ENCODE data around the gene IL3RA. TPM values are rescaled to one million over a fixed set of nuclear protein-coding genes. Genes with fewer than 3 reads are reported as not detected.

The IL3RA gene
- polyA plus RNA-seq, 1 donor (not counting 4 experiments of a cell fraction or from before 2014, with no cell fraction given), result not detected

- Histone ChIP-seq H3K4me2 (ENCODE audit: control insufficient read depth, extremely low read depth, insufficient read depth, low read depth, low read length) (no peak overlapping the region), H3K9ac (ENCODE audit: control insufficient read depth, extremely low read depth, insufficient read depth, low read length) (no peak overlapping the region), H4K20me1 (ENCODE audit: control insufficient read depth, extremely low read depth, insufficient read depth, low read length) (peaks cover 41% of the 10 kb centered on the region), H3K9me3 (ENCODE audit: control insufficient read depth, low read depth, low read length) (no peaks in the 10 kb centered on the region), H3K4me1 (ENCODE audit: control insufficient read depth, extremely low read depth, insufficient read depth, low read length) (peaks cover 6% of the 10 kb centered on the region), H3K9me1 (ENCODE audit: control insufficient read depth, extremely low read depth, insufficient read depth, low read length) (no peaks in the 10 kb centered on the region), H3K27ac (ENCODE audit: control insufficient read depth, insufficient read depth, low read length) (no peak overlapping the region), H3K79me2 (ENCODE audit: control insufficient read depth, insufficient read depth, low read length) (peaks cover 54% of the 10 kb centered on the region), H3K27me3 (ENCODE audit: control insufficient read depth, extremely low read depth, insufficient read depth, low read length) (no peaks in the 10 kb centered on the region), H3K4me3 (ENCODE audit: control insufficient read depth in 2 of 3, extremely low read depth in 1 of 3, insufficient read depth in 2 of 3, low read depth in 1 of 3, low read length in 3 of 3) (no peak overlapping the region), H3K36me3 (ENCODE audit: control insufficient read depth in 2 of 2, extremely low read depth in 1 of 2, insufficient read depth in 2 of 2, low read length in 2 of 2) (peaks cover 26 to 53% of the 10 kb centered on the region in 2 experiments), H2AFZ (ENCODE audit: control insufficient read depth, low read length) (no peak overlapping the region)
- TF ChIP-seq CTCF (optimal IDR thresholded peaks at IDR 0.05 in 1 of 3, IDR thresholded peaks at IDR 0.05 in 1 of 3, conservative IDR thresholded peaks at IDR 0.05 in 1 of 3; ENCODE audit: extremely low read depth in 1 of 3, insufficient read depth in 2 of 3, low read length in 3 of 3) (no peak), EZH2 (IDR thresholded peaks at IDR 0.05; ENCODE audit: low read length) (no peak)
- DNase-seq (ENCODE audit: low read depth, low spot score) (no peak), FAIRE-seq (no peak)
- dilution Hi-C loops (cut with MboI; ENCODE audit: extremely low pct_ligation_motif_present, low sequenced_read_pairs), result no loop called here
These were observed 49.9 kb downstream of the IL3RA start for GRCh38 chrX:1386338-1387127.

GRCh38 chrX:1387141-1387776, 50.7 kb downstream of the IL3RA start:
- FAIRE-seq, result no peak
- H3K27me3 ChIP-seq (ENCODE audit: control insufficient read depth, extremely low read depth, insufficient read depth, low read length), result no peaks in the 10 kb centered on the region
- no peak overlapping the region for H3K27ac ChIP-seq (ENCODE audit: control insufficient read depth, insufficient read depth, low read length)
- H3K9me1 ChIP-seq (ENCODE audit: control insufficient read depth, extremely low read depth, insufficient read depth, low read length), result no peaks in the 10 kb centered on the region
- H3K9ac ChIP-seq (ENCODE audit: control insufficient read depth, extremely low read depth, insufficient read depth, low read length), result no peak overlapping the region
- H3K4me3 ChIP-seq (ENCODE audit: control insufficient read depth in 2 of 3, extremely low read depth in 1 of 3, insufficient read depth in 2 of 3, low read depth in 1 of 3, low read length in 3 of 3), result no peak overlapping the region
- no peaks in the 10 kb centered on the region for H3K9me3 ChIP-seq (ENCODE audit: control insufficient read depth, low read depth, low read length)
- H2AFZ ChIP-seq (ENCODE audit: control insufficient read depth, low read length), result no peak overlapping the region
- peaks cover 54% of the 10 kb centered on the region for H3K79me2 ChIP-seq (ENCODE audit: control insufficient read depth, insufficient read depth, low read length)
- H3K36me3 ChIP-seq (ENCODE audit: control insufficient read depth in 2 of 2, extremely low read depth in 1 of 2, insufficient read depth in 2 of 2, low read length in 2 of 2), result peaks cover 26 to 53% of the 10 kb centered on the region in 2 experiments
- H4K20me1 ChIP-seq (ENCODE audit: control insufficient read depth, extremely low read depth, insufficient read depth, low read length), result peaks cover 41% of the 10 kb centered on the region
- dilution Hi-C loops (cut with MboI; ENCODE audit: extremely low pct_ligation_motif_present, low sequenced_read_pairs), result no loop called here
- peaks cover 6% of the 10 kb centered on the region for H3K4me1 ChIP-seq (ENCODE audit: control insufficient read depth, extremely low read depth, insufficient read depth, low read length)
- no peak for TF ChIP-seq EZH2 (IDR thresholded peaks at IDR 0.05; ENCODE audit: low read length)
- TF ChIP-seq CTCF (optimal IDR thresholded peaks at IDR 0.05 in 1 of 3, IDR thresholded peaks at IDR 0.05 in 1 of 3, conservative IDR thresholded peaks at IDR 0.05 in 1 of 3; ENCODE audit: extremely low read depth in 1 of 3, insufficient read depth in 2 of 3, low read length in 3 of 3), result no peak
- DNase-seq (ENCODE audit: low read depth, low spot score), result no peak
- no peak overlapping the region for H3K4me2 ChIP-seq (ENCODE audit: control insufficient read depth, extremely low read depth, insufficient read depth, low read depth, low read length)
